ENCODE results near the gene HS2ST1. TPM values are rescaled to one million over a fixed set of nuclear protein-coding genes. Genes with fewer than 3 reads are reported as not detected.
"Not testable (repeated sequence)": the region's sequence is repeated elsewhere in the genome, so short reads cannot be mapped to it uniquely, and the experiment has no call there.

The HS2ST1 gene
- total RNA-seq, 4 donors from 2014 or later = 4.6 to 53.5 (median 15.5) TPM

GRCh38 chr1:86871001-86871400, 43.4 kb upstream of the HS2ST1 start:
- H3K4me1 ChIP-seq = no peaks in the 10 kb centered on the region
- no peak for DNase-seq
- TF ChIP-seq POLR2A (IDR thresholded peaks at IDR 0.05) = no peak
- TF ChIP-seq, protein P1, sequence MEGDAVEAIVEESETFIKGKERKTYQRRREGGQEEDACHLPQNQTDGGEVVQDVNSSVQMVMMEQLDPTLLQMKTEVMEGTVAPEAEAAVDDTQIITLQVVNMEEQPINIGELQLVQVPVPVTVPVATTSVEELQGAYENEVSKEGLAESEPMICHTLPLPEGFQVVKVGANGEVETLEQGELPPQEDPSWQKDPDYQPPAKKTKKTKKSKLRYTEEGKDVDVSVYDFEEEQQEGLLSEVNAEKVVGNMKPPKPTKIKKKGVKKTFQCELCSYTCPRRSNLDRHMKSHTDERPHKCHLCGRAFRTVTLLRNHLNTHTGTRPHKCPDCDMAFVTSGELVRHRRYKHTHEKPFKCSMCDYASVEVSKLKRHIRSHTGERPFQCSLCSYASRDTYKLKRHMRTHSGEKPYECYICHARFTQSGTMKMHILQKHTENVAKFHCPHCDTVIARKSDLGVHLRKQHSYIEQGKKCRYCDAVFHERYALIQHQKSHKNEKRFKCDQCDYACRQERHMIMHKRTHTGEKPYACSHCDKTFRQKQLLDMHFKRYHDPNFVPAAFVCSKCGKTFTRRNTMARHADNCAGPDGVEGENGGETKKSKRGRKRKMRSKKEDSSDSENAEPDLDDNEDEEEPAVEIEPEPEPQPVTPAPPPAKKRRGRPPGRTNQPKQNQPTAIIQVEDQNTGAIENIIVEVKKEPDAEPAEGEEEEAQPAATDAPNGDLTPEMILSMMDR (IDR thresholded peaks at IDR 0.05) = no peak
- no peak overlapping the region for H3K4me3 ChIP-seq
- H3K36me3 ChIP-seq = no peaks in the 10 kb centered on the region
- H3K9me3 ChIP-seq = no peaks in the 10 kb centered on the region
- H3K27me3 ChIP-seq = no peaks in the 10 kb centered on the region
- H3K27ac ChIP-seq = no peak overlapping the region
- intact Hi-C loops (cut with DNase I; ENCODE audit: low total_unique reads) = no loop called here

DNA sequence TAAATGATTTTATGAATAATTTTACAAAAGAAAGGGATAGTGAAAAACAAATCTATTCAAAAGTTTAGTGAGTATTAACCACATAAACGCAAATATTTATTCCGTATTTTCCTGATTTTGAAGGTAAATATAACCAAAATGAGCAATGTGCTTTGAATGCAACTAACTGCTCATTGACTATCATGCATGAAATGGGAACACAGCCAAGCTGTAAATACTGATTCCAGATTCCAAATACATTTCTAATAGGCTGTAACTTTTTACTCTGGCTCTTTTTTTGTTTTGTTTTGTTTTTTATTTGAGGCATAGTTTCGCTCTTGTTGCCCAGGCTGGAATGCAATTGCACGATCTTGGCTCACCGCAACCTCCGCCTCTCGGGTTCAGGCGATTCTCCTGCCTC, 42.3 kb upstream of the HS2ST1 start:
- no peak overlapping the region for H3K4me3 ChIP-seq
- no peaks in the 10 kb centered on the region for H3K36me3 ChIP-seq
- no peak for DNase-seq
- TF ChIP-seq, protein P1 (IDR thresholded peaks at IDR 0.05) = no peak
- TF ChIP-seq POLR2A (IDR thresholded peaks at IDR 0.05) = no peak
- H3K9me3 ChIP-seq = no peaks in the 10 kb centered on the region
- H3K4me1 ChIP-seq = no peaks in the 10 kb centered on the region
- no peaks in the 10 kb centered on the region for H3K27me3 ChIP-seq
- H3K27ac ChIP-seq = no peak overlapping the region
- intact Hi-C loops (cut with DNase I; ENCODE audit: low total_unique reads) = no loop called here

GRCh38 chr1:86875722-86876121, 38.7 kb upstream of the HS2ST1 start:
- Histone ChIP-seq H3K9me3 (no peaks in the 10 kb centered on the region), H3K27ac (no peak overlapping the region), H3K4me3 (no peak overlapping the region), H3K27me3 (no peaks in the 10 kb centered on the region), H3K4me1 (no peaks in the 10 kb centered on the region), H3K36me3 (peaks cover 0 to 4% of the 10 kb centered on the region in 2 donors)
- DNase-seq = no peak
- TF ChIP-seq POLR2A (IDR thresholded peaks at IDR 0.05) = no peak
- TF ChIP-seq, protein P1 (IDR thresholded peaks at IDR 0.05) = no peak
- intact Hi-C loops (cut with DNase I; ENCODE audit: low total_unique reads) = no loop called here

- H3K27ac ChIP-seq = no peak overlapping the region
- intact Hi-C loops (cut with DNase I; ENCODE audit: low total_unique reads) = no loop called here
Observed at GRCh38 chr1:86887479-86888162, 26.8 kb upstream of the HS2ST1 start.

DNA sequence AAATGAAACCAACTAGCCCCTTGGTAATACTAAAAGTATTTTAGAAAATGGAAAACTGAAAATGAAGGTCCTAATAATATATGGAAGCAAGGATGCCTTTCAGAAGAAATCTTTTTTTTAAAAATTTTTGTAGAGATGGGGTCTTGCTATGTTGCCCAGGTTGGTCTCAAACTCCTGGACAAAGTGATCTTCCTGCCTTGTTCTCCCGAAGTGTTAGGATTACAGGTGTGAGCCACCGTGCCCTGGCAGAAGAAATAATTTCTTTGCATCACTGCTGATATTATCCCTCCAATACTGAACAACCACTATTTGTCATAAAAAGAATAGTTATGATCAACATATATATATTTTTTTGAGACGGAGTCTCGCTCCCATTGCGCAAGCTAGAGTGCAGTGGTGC, 26.1 kb upstream of the HS2ST1 start:
- Histone ChIP-seq H3K27me3 (no peaks in the 10 kb centered on the region), H3K36me3 (no peaks in the 10 kb centered on the region), H3K27ac (no peak overlapping the region), H3K9me3 (no peaks in the 10 kb centered on the region), H3K4me1 (no peaks in the 10 kb centered on the region), H3K4me3 (no peak overlapping the region)
- no peak for DNase-seq
- TF ChIP-seq, protein P1 (IDR thresholded peaks at IDR 0.05) = no peak
- no peak for TF ChIP-seq POLR2A (IDR thresholded peaks at IDR 0.05)
- intact Hi-C loops (cut with DNase I; ENCODE audit: low total_unique reads) = no loop called here

More at GRCh38 chr1:86887479-86888162, 26.8 kb upstream of the HS2ST1 start:
- H3K27me3 ChIP-seq = no peaks in the 10 kb centered on the region
- no peaks in the 10 kb centered on the region for H3K4me1 ChIP-seq
- TF ChIP-seq, protein P1 (IDR thresholded peaks at IDR 0.05) = no peak
- no peak for TF ChIP-seq POLR2A (IDR thresholded peaks at IDR 0.05)
- H3K9me3 ChIP-seq = no peaks in the 10 kb centered on the region
- no peaks in the 10 kb centered on the region for H3K36me3 ChIP-seq
- no peak for DNase-seq
- H3K4me3 ChIP-seq = no peak overlapping the region

GRCh38 chr1:86899401-86899800, 15.0 kb upstream of the HS2ST1 start:
- H3K9me3 ChIP-seq; H3K27me3 ChIP-seq; DNase-seq; H3K4me1 ChIP-seq; H3K4me3 ChIP-seq; H3K27ac ChIP-seq; intact Hi-C loops (cut with DNase I; ENCODE audit: low total_unique reads); H3K36me3 ChIP-seq: not testable (repeated sequence)

Measured in uterus (tissue), 4 donors.